Omental fat pad (tissue), 4 donors: Measurements from ENCODE around the gene KIF19. TPM values are rescaled to one million over a fixed set of nuclear protein-coding genes. Genes with fewer than 3 reads are reported as not detected.

Experiments used
- ATAC-seq: fragments of 150-250 bp; one replicate; pipeline ENCODE4 v1.9.1; 2016; ENCODE audit warnings: mild to moderate bottlenecking, moderate library complexity; ENCODE audit not compliant: low FRiP score
- DNase-seq: peaks from one replicate; pipeline ENCODE4 v3.0.0-alpha.2; 2019; ENCODE audit warnings: low spot score
- CTCF ChIP-seq, 3 donors: fragments of 450-650 bp; IDR thresholded peaks; one replicate each; pipeline ENCODE4 v1.5.1; 2016 to 2017; ENCODE audit warnings: antibody characterized with exemption in 3 of 3, mild to moderate bottlenecking in 3 of 3, moderate library complexity in 2 of 3
- total RNA-seq, 4 donors: library from RNA; depleted of rRNA; stranded (reverse); fragments of >200 nt; gene quantifications; one replicate each; pipeline ENCODE4 v1.1.0, GENCODE V29; 2016

The KIF19 gene
- total RNA-seq, 4 donors from 2014 or later: 0.72 to 2.4 (median 1.4) TPM

GRCh38 chr17:74393346-74393942, 67.4 kb downstream of the KIF19 start:
- DNase-seq (no peak), ATAC-seq (peak; percentile 70)
- no peak for TF ChIP-seq CTCF (IDR thresholded peaks at IDR 0.05)

DNA sequence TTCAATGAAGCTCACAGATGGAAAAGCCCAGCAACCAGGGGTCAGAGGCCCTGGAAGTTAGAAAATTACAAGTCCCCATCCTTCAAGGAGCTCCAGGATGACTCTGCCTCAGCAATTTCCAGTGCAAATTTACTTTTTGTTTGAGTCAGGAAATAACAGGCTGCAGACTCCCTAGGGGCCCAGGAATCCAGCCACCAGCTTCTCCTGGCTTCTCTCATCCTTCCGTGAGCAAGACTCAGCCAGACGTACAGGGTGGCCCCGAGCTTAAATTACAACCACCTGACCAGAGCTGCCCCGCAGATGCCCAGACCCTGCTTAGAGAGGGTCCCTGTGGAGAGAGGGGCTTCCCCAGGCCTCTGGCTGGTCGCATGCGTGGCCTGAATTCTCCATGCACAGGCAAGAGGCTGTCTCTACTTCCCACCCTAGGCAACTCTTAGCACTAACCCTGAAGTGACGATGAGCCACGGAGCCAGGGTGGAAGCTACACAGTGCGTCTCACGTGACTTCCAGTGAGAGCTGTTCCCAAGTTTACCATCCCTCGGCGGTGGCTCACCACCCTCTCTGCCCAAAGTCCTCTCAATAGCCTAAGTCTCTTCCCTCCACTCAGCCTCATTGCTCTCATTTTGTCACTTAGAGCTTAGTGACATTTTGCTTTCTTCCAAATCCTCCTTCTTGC, 68.4 kb downstream of the KIF19 start:
- no peak for TF ChIP-seq CTCF (IDR thresholded peaks at IDR 0.05)
- ATAC-seq (no peak), DNase-seq (no peak)

- no peak for DNase-seq
- ATAC-seq: no peak
Observed at GRCh38 chr17:74394977-74395376, 69.0 kb downstream of the KIF19 start.

DNA sequence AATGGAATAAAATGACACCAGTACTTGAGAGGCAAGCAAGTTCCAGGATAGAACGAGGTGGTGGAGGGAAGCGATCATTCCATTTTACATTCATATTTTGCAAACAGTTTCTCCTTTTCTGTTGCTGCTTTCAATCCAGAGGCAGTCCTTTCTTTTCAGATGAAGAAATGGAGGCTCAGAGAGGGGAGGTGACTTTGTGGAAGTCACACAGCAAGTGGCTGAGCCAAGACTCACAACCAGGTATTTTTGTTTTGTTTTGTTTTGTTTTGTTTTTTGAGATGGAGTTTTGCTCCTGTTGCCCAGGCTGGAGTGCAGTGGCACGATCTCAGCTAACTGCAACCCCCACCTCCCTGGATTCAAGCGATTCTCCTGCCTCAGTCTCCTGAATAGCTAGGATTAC, 70.5 kb downstream of the KIF19 start:
- no peak for ATAC-seq
- no peak for DNase-seq
- TF ChIP-seq CTCF (IDR thresholded peaks at IDR 0.05): no peak

More at GRCh38 chr17:74394977-74395376, 69.0 kb downstream of the KIF19 start:
- TF ChIP-seq CTCF (IDR thresholded peaks at IDR 0.05): no peak

DNA sequence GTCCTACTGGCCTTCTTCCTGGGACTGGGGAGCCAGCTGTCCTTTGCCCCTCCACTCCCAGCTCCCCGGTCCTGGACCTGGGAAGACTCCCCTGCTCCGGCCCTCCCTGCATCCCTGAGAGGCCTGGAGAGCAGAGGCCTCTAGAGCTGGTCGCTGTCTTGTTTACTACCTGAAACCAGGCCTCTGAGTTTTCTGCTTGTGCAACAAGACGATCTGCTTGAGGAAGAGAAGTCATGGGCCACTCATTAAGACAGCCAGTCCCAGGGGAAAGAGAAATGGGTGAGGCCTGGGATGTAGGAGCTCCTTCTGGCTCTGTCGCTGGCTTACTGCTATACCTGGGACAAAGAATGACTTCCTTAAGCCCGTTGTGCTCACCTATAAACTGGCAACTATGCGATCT, 76.0 kb downstream of the KIF19 start:
- DNase-seq: no peak
- no peak for TF ChIP-seq CTCF (IDR thresholded peaks at IDR 0.05)
- ATAC-seq: no peak

GRCh38 chr17:74403512-74404137, 77.6 kb downstream of the KIF19 start:
- TF ChIP-seq CTCF (IDR thresholded peaks at IDR 0.05): no peak
- no peak for ATAC-seq
- no peak for DNase-seq
